Vagina (tissue), 2 donors: ENCODE data around the gene STARD10. TPM values are rescaled to one million over a fixed set of nuclear protein-coding genes. Genes with fewer than 3 reads are reported as not detected.

ENCODE experiments used
- DNase-seq, 2 donors: peaks; one replicate each; pipeline ENCODE4 v3.0.0-alpha.2; 2017; ENCODE audit errors: extremely low spot score in 2 of 2
- H3K27ac ChIP-seq: fragments of 200-600 bp; sonication (generic); one replicate; pipeline ENCODE4 v1.5.1; 2019
- H3K27me3 ChIP-seq: fragments of 200-600 bp; sonication (generic); one replicate; pipeline ENCODE4 v1.5.1; 2019
- H3K36me3 ChIP-seq, 2 donors: fragments of 200-600 bp; sonication (generic); one replicate each; pipeline ENCODE4 v1.5.1; 2017 to 2019
- H3K4me1 ChIP-seq: fragments of 200-600 bp; sonication (generic); one replicate; pipeline ENCODE4 v1.5.1; 2019
- H3K4me3 ChIP-seq, 2 donors: fragments of 200-600 bp; sonication (generic); 1 replicate in 1 of 2; 2 replicates in 1 of 2; pipeline ENCODE4 v1.5.1; 2016 to 2019
- H3K9me3 ChIP-seq: fragments of 200-600 bp; sonication (generic); one replicate; pipeline ENCODE4 v1.5.1; 2019
- CTCF ChIP-seq, 3 experiments: fragments of 450-650 bp in 2 of 3; fragments of 200-600 bp in 1 of 3; sonication (generic) in 1 of 3; IDR thresholded peaks; one replicate each; pipeline ENCODE4 v1.5.1; 2017 to 2019; ENCODE audit warnings: antibody characterized with exemption in 3 of 3, mild to moderate bottlenecking in 2 of 3, moderate library complexity in 2 of 3
- POLR2A ChIP-seq, 2 donors: fragments of 450-650 bp; IDR thresholded peaks; one replicate each; pipeline ENCODE4 v1.6.1; 2017; ENCODE audit warnings: antibody characterized with exemption in 2 of 2, mild to moderate bottlenecking in 2 of 2, moderate library complexity in 2 of 2
- POLR2AphosphoS5 ChIP-seq, 2 donors: sonication (generic); formaldehyde crosslinking; IDR thresholded peaks; one replicate each; pipeline ENCODE4 v1.9.0; 2017; ENCODE audit warnings: antibody characterized with exemption in 2 of 2, mild to moderate bottlenecking in 2 of 2, low read depth in 1 of 2; ENCODE audit not compliant: insufficient read depth in 1 of 2
- intact Hi-C: fragments of 100-400 bp; cut with DNase I; formaldehyde crosslinking; loops from one replicate; pipeline ENCODE4 v1.15.1; 2023
- total RNA-seq: library from RNA; depleted of rRNA; stranded (reverse); fragments of >200 nt; gene quantifications from one replicate; pipeline ENCODE4 v1.2.3, GENCODE V29; 2016

STARD10 gene
- total RNA-seq, 1 donor from 2014 or later = 75.9 TPM

DNA sequence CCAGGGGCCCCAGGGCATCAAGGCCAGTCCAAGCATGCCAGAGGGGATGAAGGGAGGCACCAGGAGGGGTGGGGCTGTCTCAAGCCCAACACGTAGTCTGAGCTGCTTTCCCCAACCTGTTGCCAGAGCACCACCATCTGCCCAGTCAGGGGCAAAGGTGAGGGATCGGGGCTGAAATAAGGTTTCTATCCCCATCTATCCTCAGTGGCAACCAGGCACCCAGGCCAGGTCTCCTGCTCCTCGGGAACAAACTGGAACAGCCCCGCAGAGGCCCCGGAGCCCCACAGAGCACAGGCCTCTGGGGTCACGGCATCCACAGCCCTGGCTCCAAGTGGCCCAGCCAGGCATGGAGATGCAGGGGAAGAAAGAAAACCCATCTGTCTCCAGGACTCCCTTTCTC, 19.3 kb downstream of the STARD10 start:
- peaks cover 78% of the 10 kb centered on the region for H3K4me1 ChIP-seq

DNA sequence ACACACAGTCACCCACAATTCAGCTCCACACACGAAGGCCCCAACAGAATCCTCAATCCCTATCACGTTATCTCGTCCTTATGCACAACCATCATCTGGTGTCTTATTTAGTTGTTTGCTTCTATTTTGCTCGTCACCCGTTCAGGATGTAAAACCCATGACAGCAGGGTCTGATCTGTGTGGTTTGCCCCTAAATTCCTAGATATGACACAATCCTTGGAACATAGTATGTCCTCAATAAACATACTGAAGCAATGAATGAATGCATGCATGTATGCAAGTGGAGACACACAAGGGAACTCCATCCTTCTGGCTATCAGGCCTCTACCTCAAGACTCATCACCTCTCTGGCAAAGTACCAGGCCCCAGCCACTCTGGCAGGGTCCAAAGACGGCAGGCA, 20.2 kb downstream of the STARD10 start:
- Histone ChIP-seq H3K27ac (peak overlapping the region; percentile 72), H3K27me3 (no peaks in the 10 kb centered on the region), H3K4me3 (no peak overlapping the region), H3K36me3 (no peaks in the 10 kb centered on the region), H3K4me1 (peaks cover 70% of the 10 kb centered on the region), H3K9me3 (no peaks in the 10 kb centered on the region)
- intact Hi-C loops = no loop called here
- DNase-seq = no peak
- TF ChIP-seq POLR2AphosphoS5 (IDR thresholded peaks at IDR 0.05; ENCODE audit: insufficient read depth in 1 of 2, low read depth in 1 of 2) (no peak), POLR2A (IDR thresholded peaks at IDR 0.05) (no peak), CTCF (IDR thresholded peaks at IDR 0.05) (no peak)

More for the DNA sequence above, 19.3 kb downstream of the STARD10 start:
- H3K36me3 ChIP-seq = no peaks in the 10 kb centered on the region
- H3K27ac ChIP-seq = peak overlapping the region; percentile 72
- no peak overlapping the region for H3K4me3 ChIP-seq
- no peaks in the 10 kb centered on the region for H3K9me3 ChIP-seq
- intact Hi-C loops = no loop called here
- DNase-seq = no peak
- no peaks in the 10 kb centered on the region for H3K27me3 ChIP-seq
- TF ChIP-seq POLR2AphosphoS5 (IDR thresholded peaks at IDR 0.05; ENCODE audit: insufficient read depth in 1 of 2, low read depth in 1 of 2) = no peak
- TF ChIP-seq CTCF (IDR thresholded peaks at IDR 0.05) = no peak
- no peak for TF ChIP-seq POLR2A (IDR thresholded peaks at IDR 0.05)

- TF ChIP-seq POLR2AphosphoS5 (IDR thresholded peaks at IDR 0.05; ENCODE audit: insufficient read depth in 1 of 2, low read depth in 1 of 2) (peak; percentile 32 to 58), CTCF (IDR thresholded peaks at IDR 0.05) (no peak)
- H3K4me1 ChIP-seq = peaks cover 67% of the 10 kb centered on the region
- intact Hi-C loops = no loop called here
- H3K9me3 ChIP-seq = no peaks in the 10 kb centered on the region
- no peak for DNase-seq
- peak overlapping the region; percentile 72 for H3K27ac ChIP-seq
- no peaks in the 10 kb centered on the region for H3K27me3 ChIP-seq
- no peak overlapping the region for H3K4me3 ChIP-seq
- H3K36me3 ChIP-seq = no peaks in the 10 kb centered on the region
These were observed 20.6 kb downstream of the STARD10 start for GRCh38 chr11:72773291-72773690.

DNA sequence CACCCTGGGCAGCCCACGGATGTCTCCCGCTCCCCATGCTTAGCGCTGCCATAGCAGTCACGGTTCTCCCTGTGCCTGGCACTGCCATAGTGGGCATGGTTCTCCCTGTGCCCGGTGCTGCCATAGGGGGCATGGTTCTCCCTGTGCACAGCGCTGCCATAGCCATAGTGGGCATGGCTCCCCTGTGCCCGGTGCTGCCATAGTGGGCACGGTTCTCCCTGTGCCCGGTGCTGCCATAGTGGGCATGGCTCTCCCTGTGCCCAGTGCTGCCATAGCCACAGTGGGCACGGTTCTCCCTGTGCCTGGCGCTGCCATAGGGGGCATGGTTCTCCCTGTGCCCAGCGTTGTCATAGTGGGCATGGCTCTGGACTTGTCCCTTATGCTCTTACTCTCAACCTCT, 21.8 kb downstream of the STARD10 start:
- no peak for DNase-seq
- Histone ChIP-seq H3K36me3 (no peaks in the 10 kb centered on the region), H3K27me3 (no peaks in the 10 kb centered on the region), H3K4me1 (peaks cover 55% of the 10 kb centered on the region), H3K9me3 (no peaks in the 10 kb centered on the region), H3K27ac (peak overlapping the region; percentile 72), H3K4me3 (no peak overlapping the region)
- intact Hi-C loops = no loop called here
- TF ChIP-seq POLR2AphosphoS5 (IDR thresholded peaks at IDR 0.05; ENCODE audit: insufficient read depth in 1 of 2, low read depth in 1 of 2) (no peak), CTCF (IDR thresholded peaks at IDR 0.05) (no peak), POLR2A (IDR thresholded peaks at IDR 0.05) (no peak)

DNA sequence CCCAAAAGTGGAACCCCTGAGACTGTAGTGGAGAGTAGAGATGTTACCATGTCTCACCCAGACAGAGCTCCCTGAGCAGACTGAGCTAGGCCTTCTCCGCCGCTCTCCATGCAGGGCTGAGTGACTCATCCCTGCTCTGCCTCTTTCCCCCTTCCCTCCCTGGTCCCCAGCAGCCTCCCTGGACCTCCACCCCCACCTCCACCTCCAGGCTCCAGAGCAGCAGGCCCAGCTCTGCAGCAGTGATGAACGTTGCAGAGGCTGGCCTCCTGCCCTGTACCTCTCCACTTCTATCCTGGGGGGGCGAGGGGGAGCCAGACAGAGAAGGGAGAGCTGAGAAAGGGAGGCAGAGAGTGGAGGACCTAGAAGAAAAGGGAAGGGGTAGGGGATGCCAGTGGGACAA, 22.3 kb downstream of the STARD10 start:
- peaks cover 49% of the 10 kb centered on the region for H3K4me1 ChIP-seq
- no peaks in the 10 kb centered on the region for H3K9me3 ChIP-seq
- TF ChIP-seq POLR2AphosphoS5 (IDR thresholded peaks at IDR 0.05; ENCODE audit: insufficient read depth in 1 of 2, low read depth in 1 of 2) (no peak), CTCF (IDR thresholded peaks at IDR 0.05) (no peak), POLR2A (IDR thresholded peaks at IDR 0.05) (no peak)
- intact Hi-C loops = no loop called here
- no peaks in the 10 kb centered on the region for H3K36me3 ChIP-seq
- no peaks in the 10 kb centered on the region for H3K27me3 ChIP-seq
- no peak overlapping the region for H3K4me3 ChIP-seq
- peak overlapping the region; percentile 72 for H3K27ac ChIP-seq
- DNase-seq = no peak
